ENCODE results near the gene NR5A2. TPM values are rescaled to one million over a fixed set of nuclear protein-coding genes. Genes with fewer than 3 reads are reported as not detected.

NR5A2 gene
- total RNA-seq, 1 donor from 2014 or later: 12.7 TPM

GRCh38 chr1:200075938-200076546, 48.5 kb downstream of the NR5A2 start:
- intact Hi-C loops (cut with DNase I): no loop called here
- DNase-seq (ENCODE audit: low spot score in 2 of 2): no peak
- Histone ChIP-seq H3K36me3 (no peaks in the 10 kb centered on the region), H3K27ac (no peak overlapping the region), H3K4me1 (no peaks in the 10 kb centered on the region), H3K4me3 (no peak overlapping the region), H3K9me3 (no peaks in the 10 kb centered on the region), H3K27me3 (no peaks in the 10 kb centered on the region)
- no peak for TF ChIP-seq CTCF (IDR thresholded peaks at IDR 0.05)

- Histone ChIP-seq H3K4me1 (no peaks in the 10 kb centered on the region), H3K9me3 (no peaks in the 10 kb centered on the region), H3K27me3 (no peaks in the 10 kb centered on the region), H3K4me3 (no peak overlapping the region), H3K36me3 (no peaks in the 10 kb centered on the region), H3K27ac (no peak overlapping the region)
- TF ChIP-seq CTCF (IDR thresholded peaks at IDR 0.05): no peak
- intact Hi-C loops (cut with DNase I): no loop called here
- DNase-seq (ENCODE audit: low spot score in 2 of 2): no peak
These were observed 51.9 kb downstream of the NR5A2 start for GRCh38 chr1:200079232-200079940.

- Histone ChIP-seq H3K4me3 (no peak overlapping the region), H3K27ac (no peak overlapping the region), H3K4me1 (no peaks in the 10 kb centered on the region), H3K27me3 (no peaks in the 10 kb centered on the region), H3K36me3 (no peaks in the 10 kb centered on the region), H3K9me3 (no peaks in the 10 kb centered on the region)
- no peak for DNase-seq (ENCODE audit: low spot score in 2 of 2)
- intact Hi-C loops (cut with DNase I): no loop called here
- no peak for TF ChIP-seq CTCF (IDR thresholded peaks at IDR 0.05)
These were observed 53.9 kb downstream of the NR5A2 start for GRCh38 chr1:200081151-200081968.

- no peaks in the 10 kb centered on the region for H3K36me3 ChIP-seq
- no peaks in the 10 kb centered on the region for H3K4me1 ChIP-seq
- H3K27ac ChIP-seq: no peak overlapping the region
- no peaks in the 10 kb centered on the region for H3K9me3 ChIP-seq
- intact Hi-C loops (cut with DNase I): no loop called here
- H3K4me3 ChIP-seq: no peak overlapping the region
- no peaks in the 10 kb centered on the region for H3K27me3 ChIP-seq
- DNase-seq (ENCODE audit: low spot score in 2 of 2): no peak
- no peak for TF ChIP-seq CTCF (IDR thresholded peaks at IDR 0.05)
These were observed 54.4 kb downstream of the NR5A2 start for GRCh38 chr1:200081969-200082245.

GRCh38 chr1:200082329-200082728, 54.8 kb downstream of the NR5A2 start:
- intact Hi-C loops (cut with DNase I): no loop called here
- Histone ChIP-seq H3K27ac (no peak overlapping the region), H3K4me3 (no peak overlapping the region), H3K9me3 (no peaks in the 10 kb centered on the region), H3K36me3 (no peaks in the 10 kb centered on the region), H3K27me3 (no peaks in the 10 kb centered on the region), H3K4me1 (no peaks in the 10 kb centered on the region)
- TF ChIP-seq CTCF (IDR thresholded peaks at IDR 0.05): no peak
- no peak for DNase-seq (ENCODE audit: low spot score in 2 of 2)

Measured in ascending aorta (tissue), 2 donors.